Measurements from ENCODE around the gene GPS1. TPM values are rescaled to one million over a fixed set of nuclear protein-coding genes. Genes with fewer than 3 reads are reported as not detected.

Gene GPS1
- total RNA-seq, 1 experiment from 2014 or later: 181 TPM

DNA sequence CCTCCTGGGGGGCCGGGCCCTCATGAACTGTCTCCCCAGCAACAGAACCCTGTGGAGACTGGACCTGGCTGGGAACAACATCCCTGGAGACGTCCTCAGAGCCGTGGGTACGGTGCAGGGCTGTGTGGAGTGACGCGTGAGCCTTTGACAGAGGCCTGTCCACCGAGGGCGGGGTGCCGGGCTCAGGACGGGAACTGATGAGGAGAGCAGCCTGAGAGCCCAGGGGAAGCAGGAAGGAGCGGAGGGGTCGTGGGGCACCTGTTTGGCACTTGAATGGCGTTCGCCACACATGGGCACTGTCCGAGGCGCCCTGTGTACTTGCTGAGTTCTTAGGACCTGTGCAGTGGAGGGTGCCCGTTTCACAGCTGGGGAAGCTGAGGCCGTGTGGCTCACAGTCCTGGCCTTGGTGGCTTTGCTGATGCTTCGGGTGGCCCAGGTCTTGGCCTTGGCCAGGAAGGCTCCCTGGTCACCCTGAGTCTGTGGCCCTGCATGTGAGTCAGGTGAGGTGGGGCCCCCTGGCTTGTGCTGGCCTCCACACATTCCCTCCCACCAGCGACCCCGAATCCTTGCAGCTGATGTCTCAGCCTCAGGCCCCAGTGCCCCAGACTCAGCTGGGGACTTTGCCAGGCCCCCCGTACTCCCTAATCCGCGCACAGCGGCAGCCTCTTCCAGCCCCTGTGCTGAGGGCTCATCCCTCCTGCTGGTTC, 26.1 kb upstream of the GPS1 start (continued):
- TF ChIP-seq, protein P1, sequence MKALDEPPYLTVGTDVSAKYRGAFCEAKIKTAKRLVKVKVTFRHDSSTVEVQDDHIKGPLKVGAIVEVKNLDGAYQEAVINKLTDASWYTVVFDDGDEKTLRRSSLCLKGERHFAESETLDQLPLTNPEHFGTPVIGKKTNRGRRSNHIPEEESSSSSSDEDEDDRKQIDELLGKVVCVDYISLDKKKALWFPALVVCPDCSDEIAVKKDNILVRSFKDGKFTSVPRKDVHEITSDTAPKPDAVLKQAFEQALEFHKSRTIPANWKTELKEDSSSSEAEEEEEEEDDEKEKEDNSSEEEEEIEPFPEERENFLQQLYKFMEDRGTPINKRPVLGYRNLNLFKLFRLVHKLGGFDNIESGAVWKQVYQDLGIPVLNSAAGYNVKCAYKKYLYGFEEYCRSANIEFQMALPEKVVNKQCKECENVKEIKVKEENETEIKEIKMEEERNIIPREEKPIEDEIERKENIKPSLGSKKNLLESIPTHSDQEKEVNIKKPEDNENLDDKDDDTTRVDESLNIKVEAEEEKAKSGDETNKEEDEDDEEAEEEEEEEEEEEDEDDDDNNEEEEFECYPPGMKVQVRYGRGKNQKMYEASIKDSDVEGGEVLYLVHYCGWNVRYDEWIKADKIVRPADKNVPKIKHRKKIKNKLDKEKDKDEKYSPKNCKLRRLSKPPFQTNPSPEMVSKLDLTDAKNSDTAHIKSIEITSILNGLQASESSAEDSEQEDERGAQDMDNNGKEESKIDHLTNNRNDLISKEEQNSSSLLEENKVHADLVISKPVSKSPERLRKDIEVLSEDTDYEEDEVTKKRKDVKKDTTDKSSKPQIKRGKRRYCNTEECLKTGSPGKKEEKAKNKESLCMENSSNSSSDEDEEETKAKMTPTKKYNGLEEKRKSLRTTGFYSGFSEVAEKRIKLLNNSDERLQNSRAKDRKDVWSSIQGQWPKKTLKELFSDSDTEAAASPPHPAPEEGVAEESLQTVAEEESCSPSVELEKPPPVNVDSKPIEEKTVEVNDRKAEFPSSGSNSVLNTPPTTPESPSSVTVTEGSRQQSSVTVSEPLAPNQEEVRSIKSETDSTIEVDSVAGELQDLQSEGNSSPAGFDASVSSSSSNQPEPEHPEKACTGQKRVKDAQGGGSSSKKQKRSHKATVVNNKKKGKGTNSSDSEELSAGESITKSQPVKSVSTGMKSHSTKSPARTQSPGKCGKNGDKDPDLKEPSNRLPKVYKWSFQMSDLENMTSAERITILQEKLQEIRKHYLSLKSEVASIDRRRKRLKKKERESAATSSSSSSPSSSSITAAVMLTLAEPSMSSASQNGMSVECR (CRISPR knock-in tag; IDR thresholded peaks at IDR 0.05; ENCODE audit: borderline replicate concordance): no peak
- no peak for TF ChIP-seq SP1 (CRISPR knock-in tag; conservative IDR thresholded peaks at IDR 0.05)
- no peak for TF ChIP-seq ZNF138 (CRISPR knock-in tag; conservative IDR thresholded peaks at IDR 0.05)
- no peak for TF ChIP-seq ZNF423 (CRISPR knock-in tag; IDR thresholded peaks at IDR 0.05)
- no peak for TF ChIP-seq TEAD1 (CRISPR knock-in tag; IDR thresholded peaks at IDR 0.05)
- TF ChIP-seq, protein P2, sequence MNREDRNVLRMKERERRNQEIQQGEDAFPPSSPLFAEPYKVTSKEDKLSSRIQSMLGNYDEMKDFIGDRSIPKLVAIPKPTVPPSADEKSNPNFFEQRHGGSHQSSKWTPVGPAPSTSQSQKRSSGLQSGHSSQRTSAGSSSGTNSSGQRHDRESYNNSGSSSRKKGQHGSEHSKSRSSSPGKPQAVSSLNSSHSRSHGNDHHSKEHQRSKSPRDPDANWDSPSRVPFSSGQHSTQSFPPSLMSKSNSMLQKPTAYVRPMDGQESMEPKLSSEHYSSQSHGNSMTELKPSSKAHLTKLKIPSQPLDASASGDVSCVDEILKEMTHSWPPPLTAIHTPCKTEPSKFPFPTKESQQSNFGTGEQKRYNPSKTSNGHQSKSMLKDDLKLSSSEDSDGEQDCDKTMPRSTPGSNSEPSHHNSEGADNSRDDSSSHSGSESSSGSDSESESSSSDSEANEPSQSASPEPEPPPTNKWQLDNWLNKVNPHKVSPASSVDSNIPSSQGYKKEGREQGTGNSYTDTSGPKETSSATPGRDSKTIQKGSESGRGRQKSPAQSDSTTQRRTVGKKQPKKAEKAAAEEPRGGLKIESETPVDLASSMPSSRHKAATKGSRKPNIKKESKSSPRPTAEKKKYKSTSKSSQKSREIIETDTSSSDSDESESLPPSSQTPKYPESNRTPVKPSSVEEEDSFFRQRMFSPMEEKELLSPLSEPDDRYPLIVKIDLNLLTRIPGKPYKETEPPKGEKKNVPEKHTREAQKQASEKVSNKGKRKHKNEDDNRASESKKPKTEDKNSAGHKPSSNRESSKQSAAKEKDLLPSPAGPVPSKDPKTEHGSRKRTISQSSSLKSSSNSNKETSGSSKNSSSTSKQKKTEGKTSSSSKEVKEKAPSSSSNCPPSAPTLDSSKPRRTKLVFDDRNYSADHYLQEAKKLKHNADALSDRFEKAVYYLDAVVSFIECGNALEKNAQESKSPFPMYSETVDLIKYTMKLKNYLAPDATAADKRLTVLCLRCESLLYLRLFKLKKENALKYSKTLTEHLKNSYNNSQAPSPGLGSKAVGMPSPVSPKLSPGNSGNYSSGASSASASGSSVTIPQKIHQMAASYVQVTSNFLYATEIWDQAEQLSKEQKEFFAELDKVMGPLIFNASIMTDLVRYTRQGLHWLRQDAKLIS (CRISPR knock-in tag; IDR thresholded peaks at IDR 0.05; ENCODE audit: borderline replicate concordance): no peak
- no peak for TF ChIP-seq TCF7 (CRISPR knock-in tag; IDR thresholded peaks at IDR 0.05; ENCODE audit: low read depth)
- no peak for TF ChIP-seq PRRX2 (CRISPR knock-in tag; IDR thresholded peaks at IDR 0.05)
- TF ChIP-seq OVOL2 (CRISPR knock-in tag; IDR thresholded peaks at IDR 0.05; ENCODE audit: borderline replicate concordance): no peak
- no peak for TF ChIP-seq RELA (CRISPR knock-in tag; IDR thresholded peaks at IDR 0.05; ENCODE audit: borderline replicate concordance)
- TF ChIP-seq, protein P3, sequence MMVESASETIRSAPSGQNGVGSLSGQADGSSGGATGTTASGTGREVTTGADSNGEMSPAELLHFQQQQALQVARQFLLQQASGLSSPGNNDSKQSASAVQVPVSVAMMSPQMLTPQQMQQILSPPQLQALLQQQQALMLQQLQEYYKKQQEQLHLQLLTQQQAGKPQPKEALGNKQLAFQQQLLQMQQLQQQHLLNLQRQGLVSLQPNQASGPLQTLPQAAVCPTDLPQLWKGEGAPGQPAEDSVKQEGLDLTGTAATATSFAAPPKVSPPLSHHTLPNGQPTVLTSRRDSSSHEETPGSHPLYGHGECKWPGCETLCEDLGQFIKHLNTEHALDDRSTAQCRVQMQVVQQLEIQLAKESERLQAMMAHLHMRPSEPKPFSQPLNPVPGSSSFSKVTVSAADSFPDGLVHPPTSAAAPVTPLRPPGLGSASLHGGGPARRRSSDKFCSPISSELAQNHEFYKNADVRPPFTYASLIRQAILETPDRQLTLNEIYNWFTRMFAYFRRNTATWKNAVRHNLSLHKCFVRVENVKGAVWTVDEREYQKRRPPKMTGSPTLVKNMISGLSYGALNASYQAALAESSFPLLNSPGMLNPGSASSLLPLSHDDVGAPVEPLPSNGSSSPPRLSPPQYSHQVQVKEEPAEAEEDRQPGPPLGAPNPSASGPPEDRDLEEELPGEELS (CRISPR knock-in tag; IDR thresholded peaks at IDR 0.05): no peak

DNA sequence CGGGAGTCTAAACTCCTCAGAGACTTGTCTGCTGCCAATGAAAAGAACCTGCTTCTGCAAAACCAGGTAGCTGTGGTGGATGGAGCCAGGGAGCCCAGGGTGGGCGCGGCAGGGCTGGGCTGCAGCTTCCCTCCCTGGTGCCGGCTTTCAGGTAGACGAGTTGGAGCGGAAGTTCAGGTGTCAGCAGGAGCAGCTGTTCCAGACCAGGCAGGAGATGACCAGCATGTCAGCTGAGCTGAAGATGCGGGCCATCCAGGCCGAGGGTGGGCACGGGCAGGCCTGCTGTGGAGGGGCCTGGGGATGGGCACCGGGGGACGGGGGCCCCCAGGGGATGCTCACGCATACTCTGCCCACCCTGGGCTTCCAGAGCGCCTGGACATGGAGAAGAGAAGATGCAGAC, 23.5 kb upstream of the GPS1 start:
- Mint-ChIP-seq H3K9me3 (no peaks in the 10 kb centered on the region), H3K27ac (no peak overlapping the region), H3K4me1 (peaks cover 13% of the 10 kb centered on the region), H3K36me3 (no peaks in the 10 kb centered on the region), H3K27me3 (ENCODE audit: low read depth) (no peaks in the 10 kb centered on the region; the same call in 1 of the 2 replicates), H3K4me3 (no peak overlapping the region)
- POLR2A ChIA-PET: no interaction called here
- DNase-seq (ENCODE audit: low spot score) (no peak), ATAC-seq (no peak)
- TF ChIP-seq, protein P1 (CRISPR knock-in tag; IDR thresholded peaks at IDR 0.05; ENCODE audit: borderline replicate concordance): no peak
- TF ChIP-seq ZNF138 (CRISPR knock-in tag; conservative IDR thresholded peaks at IDR 0.05): no peak
- TF ChIP-seq ZNF671 (CRISPR knock-in tag; IDR thresholded peaks at IDR 0.05): no peak
- no peak for TF ChIP-seq KAT7 (CRISPR knock-in tag; IDR thresholded peaks at IDR 0.05; ENCODE audit: borderline replicate concordance)
- TF ChIP-seq JUN (CRISPR knock-in tag; IDR thresholded peaks at IDR 0.05): no peak
- no peak for TF ChIP-seq PRRX2 (CRISPR knock-in tag; IDR thresholded peaks at IDR 0.05)
- TF ChIP-seq SP1 (CRISPR knock-in tag; conservative IDR thresholded peaks at IDR 0.05): no peak
- CTCF ChIA-PET: interaction anchor here (1.7 to 5.7 kb wide), 2 partner anchors 8 to 9 kb away, joined by 6 to 119 read pairs; partner anchors contain the start of genes CENPX, DCXR and LRRC45
